ENCODE measurements around the gene SELENBP1.
"Not testable (repeated sequence)": the region's sequence is repeated elsewhere in the genome, so short reads cannot be mapped to it uniquely, and the experiment has no call there.

Gene SELENBP1

GRCh38 chr1:151372058-151372934 is at the start of gene SELENBP1:
TSS of gene SELENBP1 (minus strand) at chr1:151372705. CDS start at chr1:151372641, 64 bp downstream.
- no peak for DNase-seq (ENCODE audit: low read depth)

GRCh38 chr1:151419819-151420218 is 47.3 kb upstream of the SELENBP1 start:
- no peak for DNase-seq (ENCODE audit: low read depth)

GRCh38 chr1:151418081-151418480 is 45.6 kb upstream of the SELENBP1 start:
- no peak for DNase-seq (ENCODE audit: low read depth)

GRCh38 chr1:151416231-151416630 is 43.7 kb upstream of the SELENBP1 start:
- peak; percentile 36 for DNase-seq (ENCODE audit: low read depth)

GRCh38 chr1:151411884-151412283 is 39.4 kb upstream of the SELENBP1 start:
- no peak for DNase-seq (ENCODE audit: low read depth)

GRCh38 chr1:151408891-151409290 is 36.4 kb upstream of the SELENBP1 start:
- DNase-seq (ENCODE audit: low read depth), result no peak

GRCh38 chr1:151407304-151407703 is 34.8 kb upstream of the SELENBP1 start:
- DNase-seq (ENCODE audit: low read depth), result no peak

GRCh38 chr1:151406176-151406575 is 33.7 kb upstream of the SELENBP1 start:
- no peak for DNase-seq (ENCODE audit: low read depth)

- no peak for DNase-seq (ENCODE audit: low read depth)
These were observed 32.9 kb upstream of the SELENBP1 start for GRCh38 chr1:151405187-151405951.

- no peak for DNase-seq (ENCODE audit: low read depth)
These were observed 31.1 kb upstream of the SELENBP1 start for GRCh38 chr1:151403612-151404011.

GRCh38 chr1:151402764-151403163 is 30.3 kb upstream of the SELENBP1 start:
- DNase-seq (ENCODE audit: low read depth), result no peak

GRCh38 chr1:151401860-151402259 is 29.4 kb upstream of the SELENBP1 start:
- DNase-seq (ENCODE audit: low read depth), result no peak

GRCh38 chr1:151401125-151401788 is 28.8 kb upstream of the SELENBP1 start:
- no peak for DNase-seq (ENCODE audit: low read depth)

- peak; percentile 63 for DNase-seq (ENCODE audit: low read depth)
These were observed 27.0 kb upstream of the SELENBP1 start, which contains the start of gene PSMB4 for GRCh38 chr1:151399324-151400171. TSS of gene PSMB4 (plus strand) at chr1:151399573. CDS start at chr1:151399588, 15 bp downstream.

GRCh38 chr1:151396265-151396664 is 23.8 kb upstream of the SELENBP1 start:
- DNase-seq (ENCODE audit: low read depth), result not testable (repeated sequence)

- DNase-seq (ENCODE audit: low read depth), result no peak
These were observed 21.1 kb upstream of the SELENBP1 start for GRCh38 chr1:151393583-151393982.

- DNase-seq (ENCODE audit: low read depth), result no peak
These were observed 18.6 kb upstream of the SELENBP1 start for GRCh38 chr1:151391079-151391563.

GRCh38 chr1:151390221-151391078 is 17.9 kb upstream of the SELENBP1 start:
- not testable (repeated sequence) for DNase-seq (ENCODE audit: low read depth)

GRCh38 chr1:151386002-151386401 is 13.5 kb upstream of the SELENBP1 start:
- no peak for DNase-seq (ENCODE audit: low read depth)

GRCh38 chr1:151384584-151384983 is 12.1 kb upstream of the SELENBP1 start:
- DNase-seq (ENCODE audit: low read depth), result no peak

All from non-pigmented ciliary epithelial cell (primary cell).